Measurements from ENCODE around the gene PRIM2.
"Not testable (repeated sequence)": the region's sequence is repeated elsewhere in the genome, so short reads cannot be mapped to it uniquely, and the experiment has no call there.

The PRIM2 gene, protein sequence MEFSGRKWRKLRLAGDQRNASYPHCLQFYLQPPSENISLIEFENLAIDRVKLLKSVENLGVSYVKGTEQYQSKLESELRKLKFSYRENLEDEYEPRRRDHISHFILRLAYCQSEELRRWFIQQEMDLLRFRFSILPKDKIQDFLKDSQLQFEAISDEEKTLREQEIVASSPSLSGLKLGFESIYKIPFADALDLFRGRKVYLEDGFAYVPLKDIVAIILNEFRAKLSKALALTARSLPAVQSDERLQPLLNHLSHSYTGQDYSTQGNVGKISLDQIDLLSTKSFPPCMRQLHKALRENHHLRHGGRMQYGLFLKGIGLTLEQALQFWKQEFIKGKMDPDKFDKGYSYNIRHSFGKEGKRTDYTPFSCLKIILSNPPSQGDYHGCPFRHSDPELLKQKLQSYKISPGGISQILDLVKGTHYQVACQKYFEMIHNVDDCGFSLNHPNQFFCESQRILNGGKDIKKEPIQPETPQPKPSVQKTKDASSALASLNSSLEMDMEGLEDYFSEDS

GRCh38 chr6:57317060-57317943, at the start of gene PRIM2:
TSS of gene PRIM2 (plus strand) at chr6:57317630. CDS start at chr6:57318446, 816 bp downstream.
- DNase-seq (ENCODE audit: low read depth) = peak; percentile 66

- DNase-seq (ENCODE audit: low read depth) = no peak
Measured at GRCh38 chr6:57268294-57268640, 49.2 kb upstream of the PRIM2 start.

GRCh38 chr6:57274113-57274824, 43.2 kb upstream of the PRIM2 start:
- not testable (repeated sequence) for DNase-seq (ENCODE audit: low read depth)

DNA sequence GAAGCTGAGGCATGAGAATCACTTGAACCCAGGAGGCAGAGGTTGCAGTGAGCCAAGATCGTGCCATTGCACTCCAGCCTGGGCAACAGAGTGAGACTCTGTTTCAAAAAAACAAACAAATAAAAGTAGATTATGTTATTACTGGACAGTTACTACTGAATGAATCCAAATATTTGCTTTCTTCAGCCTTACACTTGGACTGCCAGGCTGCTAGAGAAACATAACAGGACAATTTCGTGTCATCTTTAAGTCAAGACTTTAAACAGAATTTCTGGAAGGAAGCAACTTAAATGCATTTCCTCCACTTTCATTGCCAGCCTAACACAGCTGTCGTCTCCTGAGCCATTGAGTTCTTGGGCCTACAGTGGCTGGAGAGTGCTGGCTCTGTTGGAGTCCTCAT, 42.0 kb upstream of the PRIM2 start:
- no peak for DNase-seq (ENCODE audit: low read depth)

DNA sequence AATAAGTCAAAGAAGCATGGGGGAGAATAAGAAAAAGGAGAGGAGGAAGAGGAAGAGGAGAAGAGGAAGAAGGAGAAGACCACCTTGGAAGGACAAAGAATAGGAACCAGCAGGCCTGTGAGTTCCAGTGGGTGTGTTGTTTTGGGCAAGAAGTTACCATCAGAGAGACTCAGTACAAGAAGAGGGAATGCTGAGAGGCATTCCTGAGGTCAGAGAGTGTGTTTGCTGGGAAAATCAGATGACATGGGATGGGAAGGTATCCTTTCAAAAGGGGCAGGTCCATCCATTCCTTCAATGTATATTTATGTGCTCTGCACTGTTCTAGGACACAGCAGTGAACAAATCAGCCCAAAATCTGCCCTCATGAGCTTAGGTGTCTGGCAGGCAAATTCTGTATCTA, 40.5 kb upstream of the PRIM2 start:
- no peak for DNase-seq (ENCODE audit: low read depth)

- no peak for DNase-seq (ENCODE audit: low read depth)
Measured at GRCh38 chr6:57278570-57278969, 38.9 kb upstream of the PRIM2 start.

GRCh38 chr6:57279013-57279412, 38.4 kb upstream of the PRIM2 start:
- no peak for DNase-seq (ENCODE audit: low read depth)

DNA sequence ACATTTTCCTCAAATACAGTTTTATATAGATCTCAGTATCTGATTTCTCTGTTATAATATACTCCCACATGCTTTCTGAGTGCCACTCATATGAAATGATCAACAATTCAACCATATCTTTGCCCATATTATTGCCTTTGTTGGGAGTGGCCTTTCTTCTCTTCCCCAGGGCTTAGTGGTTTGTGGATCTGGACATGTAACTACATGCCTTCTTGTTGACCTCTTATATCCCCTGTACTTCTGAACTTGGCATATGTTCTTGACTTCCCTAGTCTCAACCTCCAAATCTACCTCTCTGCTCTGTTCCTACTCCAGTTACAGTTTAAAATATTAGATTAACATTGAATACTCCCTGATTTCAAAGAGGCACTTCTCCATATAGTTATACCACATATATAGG, 34.3 kb upstream of the PRIM2 start:
- no peak for DNase-seq (ENCODE audit: low read depth)

- DNase-seq (ENCODE audit: low read depth) = no peak
Measured at GRCh38 chr6:57283911-57284455, 33.4 kb upstream of the PRIM2 start.

DNA sequence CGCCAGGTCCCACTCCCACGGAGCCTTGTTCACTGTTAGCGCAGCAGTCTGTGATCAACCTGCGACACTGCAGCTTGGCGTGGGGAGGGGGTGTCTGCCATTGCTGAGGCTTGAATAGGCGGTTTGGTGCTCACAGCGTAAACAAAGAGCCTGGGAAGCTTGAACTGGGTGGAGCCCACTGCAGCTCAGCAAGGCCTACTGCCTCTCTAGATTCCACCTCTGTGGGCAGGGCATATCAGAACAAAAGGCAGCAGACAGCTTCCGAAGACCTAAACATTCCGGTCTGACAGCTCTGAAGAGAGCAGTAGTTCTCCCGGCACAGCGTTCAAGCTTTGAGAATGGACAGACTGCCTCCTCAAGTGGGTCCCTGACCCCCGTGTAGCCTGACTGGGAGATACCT, 29.3 kb upstream of the PRIM2 start:
- DNase-seq (ENCODE audit: low read depth) = not testable (repeated sequence)

GRCh38 chr6:57293472-57293871, 24.0 kb upstream of the PRIM2 start:
- DNase-seq (ENCODE audit: low read depth) = not testable (repeated sequence)

DNA sequence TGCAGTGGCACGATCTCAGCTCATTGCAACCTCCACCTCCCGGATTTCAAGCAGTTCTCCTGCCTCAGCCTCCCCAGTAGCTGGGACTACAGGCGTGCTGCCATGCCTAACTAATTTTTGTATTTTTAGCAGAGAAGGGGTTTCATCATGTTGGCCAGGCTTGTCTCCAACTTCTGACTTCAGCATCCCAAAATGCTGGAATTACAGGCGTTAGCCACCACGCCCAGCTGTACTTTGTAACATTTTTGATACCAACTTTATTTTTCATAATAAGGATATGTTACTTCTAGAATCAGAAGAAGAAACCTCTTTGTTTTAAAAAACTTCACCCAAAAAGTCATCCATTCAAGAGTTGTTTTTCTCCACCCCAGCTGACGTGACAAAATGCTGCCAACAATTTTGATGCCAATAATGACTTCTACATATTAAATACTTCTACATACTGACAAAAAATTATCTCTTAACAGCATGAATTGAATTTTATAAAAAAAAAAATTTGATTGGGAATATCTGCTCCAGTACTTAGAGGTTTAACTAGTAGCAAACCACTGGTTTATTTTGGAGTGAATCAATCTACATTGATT, 22.5 kb upstream of the PRIM2 start:
- no peak for DNase-seq (ENCODE audit: low read depth)

DNA sequence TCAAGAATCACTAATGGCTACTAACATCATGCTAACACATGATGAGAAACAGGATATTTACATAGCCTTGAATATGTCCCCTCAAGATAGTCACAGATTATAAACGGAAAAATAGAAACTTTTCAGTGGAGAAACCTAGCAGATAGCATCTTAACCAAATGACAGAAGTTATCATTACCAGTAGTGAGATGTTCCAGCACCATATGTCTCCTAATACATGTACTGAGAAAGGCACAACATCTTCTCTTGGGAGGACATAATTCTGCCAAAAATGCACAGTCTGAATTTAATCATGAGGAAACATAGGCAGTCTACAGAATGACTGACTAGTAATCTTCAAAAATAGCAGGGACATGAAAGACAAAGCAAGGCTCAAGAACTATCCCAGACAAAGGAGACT, 19.9 kb upstream of the PRIM2 start:
- DNase-seq (ENCODE audit: low read depth) = no peak

- no peak for DNase-seq (ENCODE audit: low read depth)
Measured at GRCh38 chr6:57298741-57299140, 18.7 kb upstream of the PRIM2 start.

- DNase-seq (ENCODE audit: low read depth) = no peak
Measured at GRCh38 chr6:57301757-57302156, 15.7 kb upstream of the PRIM2 start.

DNA sequence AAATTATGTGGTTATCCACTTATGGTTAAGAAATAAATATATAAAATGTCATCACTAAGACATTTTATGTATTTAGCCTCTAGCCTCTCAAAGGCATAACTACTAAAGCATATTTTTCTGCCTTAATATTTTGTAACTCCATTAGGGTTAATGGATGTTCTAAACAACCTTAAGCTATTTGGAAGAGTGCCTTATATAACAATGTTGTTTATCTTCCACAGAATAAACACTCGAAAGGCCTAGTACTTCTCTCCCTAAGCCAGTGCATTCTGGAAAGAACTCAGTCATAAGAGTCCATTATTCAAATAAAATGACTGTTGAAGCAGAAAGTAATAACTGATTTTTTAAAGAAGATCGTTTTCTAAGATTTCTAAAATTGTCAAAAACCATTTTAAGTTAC, 15.0 kb upstream of the PRIM2 start:
- no peak for DNase-seq (ENCODE audit: low read depth)

DNA sequence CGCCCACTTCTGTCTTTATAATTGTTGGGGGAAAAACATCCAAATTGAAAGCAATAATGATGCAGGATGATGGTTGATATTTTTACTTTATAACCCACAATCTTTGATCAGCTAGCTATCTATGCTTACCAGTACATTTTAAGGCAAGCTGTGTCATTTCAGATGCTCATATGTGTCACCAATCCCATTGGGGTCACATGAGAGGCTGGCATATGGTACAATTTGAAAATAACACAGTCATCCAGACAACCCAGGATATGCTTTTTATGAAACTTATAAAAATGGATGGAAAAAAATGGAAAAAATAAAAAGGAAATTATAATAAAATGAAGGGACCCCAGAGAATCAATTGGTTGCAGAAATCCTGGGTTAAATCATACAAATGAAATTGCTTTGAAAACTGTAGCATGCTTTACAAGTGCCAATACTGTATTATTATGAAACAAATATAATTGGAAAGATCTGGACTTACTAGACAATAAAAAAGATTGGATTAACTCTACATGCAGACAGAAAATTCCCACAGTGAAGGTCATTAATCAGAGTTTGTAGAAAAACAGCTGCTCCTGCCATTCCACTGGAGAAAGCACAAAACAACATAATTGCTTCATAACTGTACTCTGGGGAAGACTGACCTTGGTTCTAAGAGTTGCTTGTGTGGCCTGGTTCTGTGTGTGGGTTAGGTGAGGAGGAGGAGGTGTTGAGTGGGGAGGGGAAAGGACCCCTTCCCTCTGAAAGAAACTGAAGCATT, 13.3 kb upstream of the PRIM2 start:
- DNase-seq (ENCODE audit: low read depth) = no peak

- DNase-seq (ENCODE audit: low read depth) = no peak
Measured at GRCh38 chr6:57305107-57305506, 12.3 kb upstream of the PRIM2 start.

- no peak for DNase-seq (ENCODE audit: low read depth)
Measured at GRCh38 chr6:57305761-57306160, 11.7 kb upstream of the PRIM2 start.

- no peak for DNase-seq (ENCODE audit: low read depth)
Measured at GRCh38 chr6:57306273-57306672, 11.2 kb upstream of the PRIM2 start.

DNA sequence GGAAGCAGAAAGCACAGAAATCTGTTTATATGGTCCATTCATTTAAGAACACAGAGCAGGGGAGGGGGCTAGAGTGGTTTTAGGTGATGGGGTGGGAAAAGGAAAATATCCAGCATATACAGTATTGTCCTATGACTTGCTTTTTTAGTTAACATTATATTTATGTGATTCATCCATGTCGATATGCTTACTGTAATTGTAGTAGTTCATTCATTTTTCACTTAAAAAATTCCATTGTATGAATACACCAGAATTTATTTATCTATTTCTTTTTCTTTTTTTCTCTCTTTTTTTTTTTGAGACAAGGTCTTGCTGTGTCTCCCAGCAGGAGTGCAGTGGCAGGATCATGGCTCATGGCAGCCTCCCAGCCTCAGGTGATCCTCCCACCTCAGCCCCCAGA, 9.6 kb upstream of the PRIM2 start:
- no peak for DNase-seq (ENCODE audit: low read depth)
